Natural killer cell (primary cell): ENCODE data around the gene TTC8. TPM values are rescaled to one million over a fixed set of nuclear protein-coding genes. Genes with fewer than 3 reads are reported as not detected.

ENCODE experiments used
- ATAC-seq, 3 donors: fragments of 150-1000 bp in 2 of 3; fragments of 200-7000 bp in 1 of 3; cut with Tn5 transposase; 1 replicate in 1 of 3; 2 replicates in 2 of 3; pipeline ENCODE4 v1.10.0; 2021; ENCODE audit warnings: mild to moderate bottlenecking in 2 of 3, moderate library complexity in 2 of 3
- DNase-seq, 2 donors: peaks; one replicate each; pipeline versions ENCODE4 v3.0.0 to v3.0.0-alpha.2; 2013 to 2021; ENCODE audit warnings: mixed read lengths in 1 of 2
- H3K27ac ChIP-seq: one replicate; pipeline ENCODE4 v1.5.1; 2013; ENCODE audit warnings: mild to moderate bottlenecking, low read length
- H3K27me3 ChIP-seq: one replicate; pipeline ENCODE4 v1.6.1; 2013; ENCODE audit warnings: low read length; ENCODE audit not compliant: control insufficient read depth, insufficient read depth
- H3K36me3 ChIP-seq: one replicate; pipeline ENCODE4 v1.6.1; 2013; ENCODE audit warnings: low read length; ENCODE audit not compliant: control insufficient read depth, insufficient read depth
- H3K4me1 ChIP-seq: one replicate; pipeline ENCODE4 v1.6.1; 2013; ENCODE audit warnings: low read length; ENCODE audit not compliant: control insufficient read depth, insufficient read depth
- H3K4me3 ChIP-seq: one replicate; pipeline ENCODE4 v1.5.1; 2013; ENCODE audit warnings: low read length
- H3K9me3 ChIP-seq: one replicate; pipeline ENCODE4 v1.6.1; 2013; ENCODE audit warnings: low read length; ENCODE audit not compliant: control insufficient read depth, insufficient read depth
- H3K27ac Mint-ChIP-seq, 2 donors: one replicate each; pipeline ENCODE4 v1.8.0; 2022; ENCODE audit warnings: mild to moderate bottlenecking in 2 of 2, mixed read lengths in 2 of 2, moderate library complexity in 1 of 2
- H3K27me3 Mint-ChIP-seq, 2 donors: one replicate each; pipeline ENCODE4 v1.8.0; 2022; ENCODE audit warnings: low read depth in 2 of 2, mixed read lengths in 2 of 2
- H3K36me3 Mint-ChIP-seq: one replicate; pipeline ENCODE4 v1.8.0; 2022; ENCODE audit warnings: mixed read lengths
- H3K4me1 Mint-ChIP-seq, 2 donors: one replicate each; pipeline ENCODE4 v1.8.0; 2022; ENCODE audit warnings: mixed read lengths in 2 of 2
- H3K4me3 Mint-ChIP-seq: one replicate; pipeline ENCODE4 v1.8.0; 2022; ENCODE audit warnings: mild to moderate bottlenecking, moderate library complexity, mixed read lengths
- H3K9me3 Mint-ChIP-seq, 2 donors: one replicate each; pipeline ENCODE4 v1.8.0; 2022; ENCODE audit warnings: mixed read lengths in 2 of 2
- CTCF ChIP-seq: fragments of 200-600 bp; IDR thresholded peaks from one replicate; pipeline ENCODE4 v1.8.0; 2022; ENCODE audit warnings: antibody characterized with exemption
- WGBS: methylation state at CpG from one replicate; pipeline ENCODE4 v1.1.7; 2013; ENCODE audit warnings: missing lambda C conversion rate; ENCODE audit not compliant: insufficient coverage; 5-methylcytosine and 5-hydroxymethylcytosine counted together
- intact Hi-C: fragments of 100-400 bp; cut with micrococcal nuclease; formaldehyde crosslinking; loops from one replicate; pipeline ENCODE4 v1.14.2; 2022
- total RNA-seq, 4 donors: library from RNA; stranded (reverse); fragments of 120-200 nt in 1 of 4; gene quantifications; one replicate each; pipeline versions ENCODE4 v1.2.3 to v1.2.4, GENCODE V29; 2013 to 2022

TTC8 gene
- total RNA-seq, 3 donors from 2014 or later (not counting 1 experiment from before 2014, with no cell fraction given): 1.3 to 2.4 (median 1.9) TPM

GRCh38 chr14:88863167-88863566 is 38.7 kb downstream of the TTC8 start:
- Mint-ChIP-seq H3K4me1 (no peaks in the 10 kb centered on the region), H3K9me3 (no peaks in the 10 kb centered on the region), H3K27ac (no peak overlapping the region), H3K4me3 (no peak overlapping the region), H3K36me3 (no peaks in the 10 kb centered on the region), H3K27me3 (no peaks in the 10 kb centered on the region)
- Histone ChIP-seq H3K9me3 (no peaks in the 10 kb centered on the region), H3K27me3 (no peaks in the 10 kb centered on the region), H3K27ac (no peak overlapping the region), H3K4me1 (no peaks in the 10 kb centered on the region), H3K4me3 (no peak overlapping the region), H3K36me3 (no peaks in the 10 kb centered on the region)
- ATAC-seq (no peak), DNase-seq (no peak)
- 100% methylated on average over 1 of the region's 1 CpG for WGBS
- no peak for TF ChIP-seq CTCF
- intact Hi-C loops: no loop called here

GRCh38 chr14:88864198-88864597 is 39.7 kb downstream of the TTC8 start:
- Mint-ChIP-seq H3K36me3 (no peaks in the 10 kb centered on the region), H3K27ac (no peak overlapping the region), H3K4me3 (no peak overlapping the region), H3K27me3 (no peaks in the 10 kb centered on the region), H3K4me1 (no peaks in the 10 kb centered on the region), H3K9me3 (no peaks in the 10 kb centered on the region)
- Histone ChIP-seq H3K36me3 (no peaks in the 10 kb centered on the region), H3K27ac (no peak overlapping the region), H3K27me3 (no peaks in the 10 kb centered on the region), H3K4me1 (no peaks in the 10 kb centered on the region), H3K9me3 (no peaks in the 10 kb centered on the region), H3K4me3 (no peak overlapping the region)
- WGBS: 100% methylated on average over 1 of the region's 1 CpG
- DNase-seq: no peak
- intact Hi-C loops: no loop called here
- TF ChIP-seq CTCF: no peak
- no peak for ATAC-seq

- Mint-ChIP-seq H3K4me1 (no peaks in the 10 kb centered on the region), H3K36me3 (no peaks in the 10 kb centered on the region)
- intact Hi-C loops: loop anchor here (5.0 kb wide), 1 partner anchor 199 kb away; no protein-coding TSS in a partner anchor
These were observed 41.9 kb downstream of the TTC8 start for GRCh38 chr14:88866305-88866704.

More at GRCh38 chr14:88866305-88866704, 41.9 kb downstream of the TTC8 start:
- 76% methylated on average over 3 of the region's 3 CpGs for WGBS
- no peaks in the 10 kb centered on the region for H3K27me3 ChIP-seq
- DNase-seq (no peak), ATAC-seq (no peak)
- Mint-ChIP-seq H3K27ac (no peak overlapping the region), H3K4me3 (no peak overlapping the region), H3K9me3 (no peaks in the 10 kb centered on the region), H3K27me3 (peaks cover 0 to 4% of the 10 kb centered on the region in 2 donors)
- H3K9me3 ChIP-seq: no peaks in the 10 kb centered on the region
- no peaks in the 10 kb centered on the region for H3K36me3 ChIP-seq
- no peak overlapping the region for H3K27ac ChIP-seq
- H3K4me1 ChIP-seq: no peaks in the 10 kb centered on the region
- H3K4me3 ChIP-seq: no peak overlapping the region
- TF ChIP-seq CTCF: no peak
